ENCODE measurements around the gene DAAM1. TPM values are rescaled to one million over a fixed set of nuclear protein-coding genes. Genes with fewer than 3 reads are reported as not detected.

DAAM1 gene
- total RNA-seq, 2 donors from 2014 or later: 11.1 to 13.9 TPM

DNA sequence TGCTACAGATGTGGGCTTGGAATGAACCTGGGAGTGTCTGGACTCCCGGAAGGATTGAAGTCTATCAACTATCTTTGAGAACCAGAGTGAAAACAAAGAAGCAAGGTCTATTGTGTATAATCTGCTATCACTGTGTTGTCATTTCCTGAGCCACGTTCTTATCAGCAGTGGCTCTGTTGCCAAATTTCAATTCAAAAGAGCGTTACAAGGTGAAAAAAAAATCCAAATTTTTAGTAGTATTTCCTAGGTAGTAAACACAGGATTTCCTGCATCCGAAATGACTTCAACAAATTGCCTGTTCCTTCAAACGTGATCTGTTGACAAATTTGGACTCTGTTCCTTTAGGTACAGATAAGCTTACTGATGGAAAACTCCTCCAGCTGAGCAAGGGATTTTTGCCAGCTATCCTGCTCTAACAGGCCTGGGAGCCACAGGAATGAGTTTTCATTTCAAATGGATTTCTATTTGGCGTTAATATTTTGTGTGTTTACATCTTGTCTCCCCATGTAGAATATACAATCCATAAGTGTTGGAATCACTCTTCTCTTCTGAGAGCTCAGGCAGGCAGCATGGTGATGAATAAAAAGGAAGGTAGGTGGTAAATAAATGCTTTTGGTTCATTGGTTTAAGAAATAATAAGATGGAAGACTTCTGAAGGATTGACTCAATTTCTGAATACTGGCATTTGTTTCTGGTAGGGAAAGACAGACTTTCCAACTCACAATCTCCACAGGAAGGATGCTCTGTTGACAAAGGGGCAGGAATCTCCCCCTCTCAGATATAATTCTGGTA, 218.2 kb downstream of the DAAM1 start:
- no peak overlapping the region for H3K27ac Mint-ChIP-seq
- no peak for ATAC-seq
- peaks cover 35 to 51% of the 10 kb centered on the region in 2 donors for H3K36me3 Mint-ChIP-seq
- H3K9me3 Mint-ChIP-seq: peaks cover 26 to 29% of the 10 kb centered on the region in 2 donors
- DNase-seq (ENCODE audit: low spot score in 2 of 2): no peak

DNA sequence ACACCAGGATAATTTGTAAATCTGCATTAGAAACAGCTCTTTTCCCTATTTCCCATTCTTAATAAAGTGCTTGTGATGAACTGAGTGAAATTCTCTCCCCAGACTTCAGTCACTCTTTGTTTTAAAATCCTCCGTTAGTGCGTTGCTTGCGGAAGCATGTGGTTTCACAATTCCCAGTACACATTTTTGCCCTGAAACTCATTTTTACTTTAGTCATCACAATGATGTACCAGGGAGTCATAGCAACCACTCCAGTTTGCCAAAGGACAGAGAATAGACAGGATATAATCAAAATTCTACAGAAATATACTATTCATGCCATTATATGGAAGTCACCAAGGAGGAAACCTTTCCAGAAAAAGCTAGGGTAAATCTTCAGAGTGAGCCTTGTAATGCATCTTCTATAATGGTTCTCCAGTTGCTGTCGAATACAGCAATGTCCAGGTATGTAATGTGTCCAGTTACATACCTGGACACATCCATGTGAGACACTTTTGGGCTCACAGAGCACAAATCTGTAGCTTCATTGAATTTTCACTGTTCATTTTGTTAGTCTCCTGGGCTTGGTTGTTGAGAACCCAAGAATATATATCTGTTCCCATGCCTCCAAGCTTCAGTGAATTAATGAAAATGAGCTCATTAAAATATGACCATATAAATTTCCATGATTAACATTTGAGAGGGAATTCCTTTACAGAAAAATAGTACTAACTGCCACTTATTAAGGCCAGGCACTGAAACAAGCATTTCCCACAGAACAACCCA, 219.0 kb downstream of the DAAM1 start:
- no peak for DNase-seq (ENCODE audit: low spot score in 2 of 2)
- Mint-ChIP-seq H3K9me3 (peaks cover 22 to 30% of the 10 kb centered on the region in 2 donors), H3K27ac (no peak overlapping the region), H3K36me3 (peaks cover 33 to 44% of the 10 kb centered on the region in 2 donors)
- no peak for ATAC-seq

DNA sequence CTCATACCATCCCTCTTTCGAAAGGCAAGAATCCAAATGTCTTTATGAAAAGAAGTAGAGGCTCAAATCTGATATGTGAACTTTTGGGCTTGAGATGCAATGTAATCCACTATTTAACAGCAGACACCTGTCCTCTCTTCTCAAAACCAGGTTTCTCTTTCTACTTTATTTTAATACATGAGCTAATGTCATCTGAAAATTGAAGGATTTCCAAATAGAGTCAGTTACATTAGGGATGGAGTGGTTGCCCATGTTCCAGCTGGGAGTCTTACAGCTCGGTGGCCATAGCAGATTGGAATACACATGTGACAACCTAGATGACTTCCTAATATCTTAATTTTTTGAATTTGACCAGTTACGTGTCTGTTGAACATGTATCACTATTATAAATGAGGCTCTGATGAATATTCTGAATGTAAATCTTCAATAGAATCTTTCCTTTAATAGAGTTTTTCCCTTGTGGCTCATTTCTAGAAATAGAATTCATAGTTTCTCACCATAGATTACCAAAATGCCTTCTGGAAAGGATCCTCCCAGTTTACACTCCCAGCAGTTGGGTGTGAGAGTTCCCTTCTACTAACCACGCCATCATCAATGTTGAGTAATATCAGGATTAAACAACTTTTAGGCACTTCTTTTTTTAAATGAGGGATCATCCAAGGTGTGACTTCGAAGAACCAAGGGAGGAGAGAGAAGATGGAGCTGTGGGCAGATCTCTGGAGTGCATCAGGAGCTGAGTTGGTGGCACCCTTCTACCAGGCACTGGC, 227.6 kb downstream of the DAAM1 start:
- Mint-ChIP-seq H3K9me3 (peaks cover 0 to 6% of the 10 kb centered on the region in 2 donors), H3K27ac (no peak overlapping the region), H3K36me3 (peaks cover under 1 to 2% of the 10 kb centered on the region in 2 donors)
- DNase-seq (ENCODE audit: low spot score in 2 of 2): no peak
- ATAC-seq: no peak

DNA sequence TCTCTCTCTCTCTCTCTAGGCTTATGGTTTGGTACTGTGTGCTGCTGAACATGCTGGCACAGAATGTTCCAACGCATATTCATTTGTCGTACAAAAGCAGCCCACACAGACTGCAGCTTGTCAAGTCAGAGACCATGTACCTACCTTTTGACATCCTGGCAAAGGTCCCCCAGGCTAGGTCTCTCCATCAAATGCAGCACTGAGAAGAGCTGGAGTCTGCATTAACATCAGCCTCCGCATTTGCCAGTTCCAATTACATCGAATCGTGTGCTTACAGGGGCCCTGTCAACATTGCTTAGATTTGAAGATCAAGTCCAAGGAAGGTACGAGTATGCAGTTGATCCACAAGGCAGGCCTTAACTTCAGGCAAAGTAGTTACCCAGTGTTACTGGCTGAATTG, 228.8 kb downstream of the DAAM1 start:
- no peak for ATAC-seq
- no peak for DNase-seq (ENCODE audit: low spot score in 2 of 2)
- H3K36me3 Mint-ChIP-seq: no peaks in the 10 kb centered on the region
- no peak overlapping the region for H3K27ac Mint-ChIP-seq
- H3K9me3 Mint-ChIP-seq: peaks cover 0 to 4% of the 10 kb centered on the region in 2 donors

DNA sequence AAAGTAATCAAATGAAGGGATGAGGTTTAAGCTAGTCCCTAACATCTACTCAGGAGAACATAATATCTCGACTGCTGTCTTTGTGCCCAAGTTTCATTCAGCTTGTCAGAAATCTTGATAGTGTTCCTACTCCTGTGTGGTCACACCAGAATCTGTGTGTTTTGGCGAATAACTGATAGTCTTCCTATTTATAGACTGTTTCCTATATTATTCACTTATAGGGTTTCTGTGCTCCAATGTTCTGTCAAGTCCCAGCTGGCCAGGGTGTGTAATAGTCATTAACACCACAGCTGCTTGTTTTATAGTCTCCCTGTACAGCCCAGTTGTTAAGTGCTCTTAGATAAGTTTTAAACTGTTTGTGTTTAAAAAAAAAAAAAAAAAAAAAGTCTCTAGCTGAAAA, 230.8 kb downstream of the DAAM1 start:
- Mint-ChIP-seq H3K36me3 (no peaks in the 10 kb centered on the region), H3K27ac (no peak overlapping the region), H3K9me3 (no peaks in the 10 kb centered on the region)
- no peak for DNase-seq (ENCODE audit: low spot score in 2 of 2)
- no peak for ATAC-seq

Measured in activated naive CD4-positive, alpha-beta T cell treated with anti-CD3 and anti-CD28 coated beads, Interleukin-2, amount 50 U/mL, for 72 hours (primary cell).